SH-SY5Y (cell line): ENCODE data around the gene CHAC1.

Experiments
- GATA2 ChIP-seq: IDR thresholded peaks from 2 replicates; pipeline ENCODE4 v1.6.1; 2011; ENCODE audit warnings: mild to moderate bottlenecking, low read depth, low read length
- GATA3 ChIP-seq: IDR thresholded peaks from 2 replicates; pipeline ENCODE4 v1.6.1; 2011; ENCODE audit warnings: low read depth, mild to moderate bottlenecking, low read length, moderate library complexity

DNA sequence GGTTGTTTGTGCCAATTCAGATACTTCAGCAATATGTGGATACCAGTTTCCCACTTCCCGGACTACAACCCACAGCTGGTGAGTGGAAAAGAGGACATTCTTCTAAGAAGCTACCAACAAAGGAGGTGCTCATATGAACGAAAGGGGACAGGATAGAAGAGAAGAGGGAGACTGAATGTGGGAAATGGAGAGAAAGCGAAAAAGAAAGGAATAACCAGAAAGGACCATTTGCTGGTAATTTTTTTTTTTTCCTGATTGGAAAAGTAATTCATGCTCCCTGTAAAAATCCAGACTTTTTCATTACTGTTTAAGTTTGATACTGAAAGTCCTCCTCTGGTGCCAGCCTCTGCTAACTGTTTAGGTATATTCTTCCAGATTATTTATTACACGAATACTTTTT is 1.5 kb upstream of the CHAC1 start:
- no peak for TF ChIP-seq GATA3
- TF ChIP-seq GATA2: no peak
